Left lung (tissue), 10 donors: ENCODE measurements around the gene ATP8A2. TPM values are rescaled to one million over a fixed set of nuclear protein-coding genes. Genes with fewer than 3 reads are reported as not detected.

Source experiments
- ATAC-seq: fragments of 200-7000 bp; cut with Tn5 transposase; one replicate; pipeline ENCODE4 v1.9.1; 2020; ENCODE audit warnings: moderate library complexity
- DNase-seq, 4 donors: peaks; one replicate each; pipeline ENCODE4 v3.0.0-alpha.2; 2013 to 2020
- H3K27ac ChIP-seq, 2 donors: fragments of 200-600 bp; sonication (generic) in 1 of 2; one replicate each; pipeline versions ENCODE4 v1.5.0 to v1.8.0; 2020 to 2021
- H3K27me3 ChIP-seq, 2 donors: fragments of 200-600 bp; sonication (generic) in 1 of 2; one replicate each; pipeline versions ENCODE4 v1.5.0 to v1.8.0; 2020 to 2021
- H3K36me3 ChIP-seq, 2 donors: fragments of 200-600 bp; sonication (generic) in 1 of 2; one replicate each; pipeline versions ENCODE4 v1.5.0 to v1.8.0; 2020 to 2021
- H3K4me1 ChIP-seq, 2 donors: fragments of 200-600 bp; one replicate each; pipeline ENCODE4 v1.8.0; 2021
- H3K4me3 ChIP-seq, 2 donors: fragments of 200-600 bp; sonication (generic) in 1 of 2; one replicate each; pipeline versions ENCODE4 v1.5.0 to v1.8.0; 2020 to 2021; ENCODE audit warnings: mild to moderate bottlenecking in 1 of 2
- H3K9me3 ChIP-seq, 2 donors: fragments of 200-600 bp; sonication (generic) in 1 of 2; one replicate each; pipeline versions ENCODE4 v1.5.0 to v1.8.0; 2020 to 2021
- CTCF ChIP-seq, 2 donors: fragments of 200-600 bp; sonication (generic) in 1 of 2; IDR thresholded peaks; one replicate each; pipeline versions ENCODE4 v1.5.0 to v1.8.0; 2021; ENCODE audit warnings: antibody characterized with exemption in 2 of 2
- intact Hi-C, 2 donors: fragments of 100-400 bp; cut with DNase I; formaldehyde crosslinking; loops; one replicate each; pipeline versions ENCODE4 v1.11.2 to v1.14.2; 2022
- polyA plus RNA-seq, 6 donors: library from polyadenylated mRNA; unstranded; fragments of 120-200 nt; gene quantifications; one replicate each; pipeline ENCODE4 v1.2.1, GENCODE V29; 2013; ENCODE audit not compliant: insufficient read length in 6 of 6
- total RNA-seq, 2 donors: library from RNA; stranded (reverse); fragmentation: NEBNext Ultra II Directional; extraction: Animal tissue kit (Norgen Biotek cat#: 25700); gene quantifications; one replicate each; pipeline ENCODE4 v1.2.1, GENCODE V29; 2021
- donor health status: DM: no; HTN: yes; CAD: no.
- donor health status: DM: no; HTN: no; CAD: no.

Gene ATP8A2
- total and polyA plus RNA-seq, 8 donors: 1.1 to 13.4 (median 9.6) TPM

DNA sequence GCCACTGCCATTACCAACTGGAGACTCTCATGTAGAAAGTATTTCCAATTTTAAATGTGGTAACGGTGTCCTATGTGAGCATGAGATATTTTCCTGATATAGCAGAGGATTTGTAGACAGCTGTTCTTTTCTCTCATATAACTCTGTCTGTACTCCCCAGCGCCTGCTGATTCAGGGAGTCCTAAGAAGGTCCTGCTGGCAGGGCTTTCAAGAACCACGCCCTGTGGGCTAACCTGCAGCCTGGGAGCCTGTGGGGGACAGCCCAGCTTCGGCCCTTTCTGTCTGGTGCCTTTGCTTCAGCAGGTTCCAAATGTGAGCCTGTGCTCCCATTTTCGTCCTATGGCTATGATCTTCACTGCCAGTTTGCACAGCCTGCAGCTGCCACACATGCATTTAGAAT lies 316.8 kb downstream of the ATP8A2 start:
- no peak for ATAC-seq
- DNase-seq: no peak
- H3K36me3 ChIP-seq: no peaks in the 10 kb centered on the region
- H3K9me3 ChIP-seq: no peaks in the 10 kb centered on the region
- H3K4me3 ChIP-seq: no peak overlapping the region
- H3K27ac ChIP-seq: no peak overlapping the region
- H3K27me3 ChIP-seq: no peaks in the 10 kb centered on the region
- intact Hi-C loops: no loop called here
- TF ChIP-seq CTCF (IDR thresholded peaks at IDR 0.05): no peak
- H3K4me1 ChIP-seq: no peaks in the 10 kb centered on the region

DNA sequence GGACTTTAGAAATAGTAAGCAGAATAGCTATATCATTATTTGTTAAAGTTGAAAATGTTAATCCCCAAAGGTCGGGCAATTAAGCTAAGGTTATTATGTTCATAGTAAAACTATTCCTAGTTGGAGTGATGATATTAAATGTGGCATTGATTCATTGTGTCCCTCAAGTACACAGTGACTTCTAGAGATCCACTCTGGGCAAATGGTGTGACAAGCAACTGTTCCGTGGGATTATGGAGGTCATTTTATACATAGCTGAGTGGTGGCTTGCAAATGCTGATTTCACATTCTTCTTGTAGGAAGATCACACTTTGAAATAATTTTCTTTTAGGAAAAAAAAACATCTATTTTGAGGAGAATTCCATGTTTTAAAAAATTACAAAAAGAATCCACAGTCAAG lies 317.8 kb downstream of the ATP8A2 start:
- H3K9me3 ChIP-seq: no peaks in the 10 kb centered on the region
- H3K4me1 ChIP-seq: no peaks in the 10 kb centered on the region
- no peak for DNase-seq
- H3K36me3 ChIP-seq: no peaks in the 10 kb centered on the region
- H3K27me3 ChIP-seq: no peaks in the 10 kb centered on the region
- no peak overlapping the region for H3K27ac ChIP-seq
- ATAC-seq: no peak
- H3K4me3 ChIP-seq: no peak overlapping the region
- no peak for TF ChIP-seq CTCF (IDR thresholded peaks at IDR 0.05)
- intact Hi-C loops: no loop called here

- Histone ChIP-seq H3K9me3 (no peaks in the 10 kb centered on the region), H3K4me1 (no peaks in the 10 kb centered on the region), H3K27me3 (no peaks in the 10 kb centered on the region), H3K27ac (no peak overlapping the region), H3K4me3 (no peak overlapping the region), H3K36me3 (no peaks in the 10 kb centered on the region)
- TF ChIP-seq CTCF (IDR thresholded peaks at IDR 0.05): no peak
- ATAC-seq: peak; percentile 40
- intact Hi-C loops: no loop called here
- no peak for DNase-seq
These were observed 318.8 kb downstream of the ATP8A2 start for GRCh38 chr13:25690582-25690981.

GRCh38 chr13:25691654-25692053 lies 319.9 kb downstream of the ATP8A2 start:
- Histone ChIP-seq H3K9me3 (no peaks in the 10 kb centered on the region), H3K36me3 (no peaks in the 10 kb centered on the region), H3K4me1 (no peaks in the 10 kb centered on the region), H3K27me3 (no peaks in the 10 kb centered on the region), H3K27ac (no peak overlapping the region), H3K4me3 (no peak overlapping the region)
- no peak for TF ChIP-seq CTCF (IDR thresholded peaks at IDR 0.05)
- ATAC-seq (no peak), DNase-seq (no peak)
- intact Hi-C loops: no loop called here

DNA sequence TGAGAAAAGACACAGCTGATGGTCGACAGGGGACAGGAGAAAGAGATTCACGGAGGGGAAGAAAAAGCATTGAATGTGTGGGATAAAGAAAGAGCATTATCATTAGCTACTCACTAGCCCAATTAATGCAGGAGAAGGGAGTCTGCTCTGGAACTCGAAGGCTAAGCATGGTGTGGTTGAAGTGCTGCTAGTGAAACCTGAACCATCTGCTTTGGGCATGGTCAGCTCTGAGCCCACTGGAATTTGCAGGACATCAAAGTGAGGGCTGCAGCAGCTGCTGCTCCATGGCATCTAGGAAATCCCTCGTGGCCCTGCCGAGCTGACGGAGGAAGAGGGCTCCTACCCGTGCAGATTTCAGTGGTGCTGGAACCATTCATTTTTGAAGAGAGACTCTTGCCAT lies 320.3 kb downstream of the ATP8A2 start:
- H3K4me1 ChIP-seq: no peaks in the 10 kb centered on the region
- no peak overlapping the region for H3K4me3 ChIP-seq
- no peaks in the 10 kb centered on the region for H3K9me3 ChIP-seq
- no peaks in the 10 kb centered on the region for H3K36me3 ChIP-seq
- no peak overlapping the region for H3K27ac ChIP-seq
- no peaks in the 10 kb centered on the region for H3K27me3 ChIP-seq
- TF ChIP-seq CTCF (IDR thresholded peaks at IDR 0.05): no peak
- ATAC-seq (no peak), DNase-seq (no peak)
- intact Hi-C loops: no loop called here
